G401 (cell line): ENCODE measurements around the gene R3HCC1L. TPM values are rescaled to one million over a fixed set of nuclear protein-coding genes. Genes with fewer than 3 reads are reported as not detected.

Experiments
- DNase-seq: peaks from one replicate; pipeline ENCODE4 v3.0.0-alpha.2; 2015; ENCODE audit warnings: low spot score
- in situ Hi-C: cut with HindIII; loops from 2 replicates; pipeline ENCODE4 v1.10.0; 2016; ENCODE audit warnings: low sequenced_read_pairs, mixed read lengths
- total RNA-seq: library from RNA; depleted of rRNA; stranded (reverse); fragments of >200 nt; shearing (Covaris generic); gene quantifications from 2 replicates; pipeline ENCODE4 v1.2.3, GENCODE V29; 2014

R3HCC1L gene
- total RNA-seq, 1 experiment from 2014 or later = 15.1 TPM

DNA sequence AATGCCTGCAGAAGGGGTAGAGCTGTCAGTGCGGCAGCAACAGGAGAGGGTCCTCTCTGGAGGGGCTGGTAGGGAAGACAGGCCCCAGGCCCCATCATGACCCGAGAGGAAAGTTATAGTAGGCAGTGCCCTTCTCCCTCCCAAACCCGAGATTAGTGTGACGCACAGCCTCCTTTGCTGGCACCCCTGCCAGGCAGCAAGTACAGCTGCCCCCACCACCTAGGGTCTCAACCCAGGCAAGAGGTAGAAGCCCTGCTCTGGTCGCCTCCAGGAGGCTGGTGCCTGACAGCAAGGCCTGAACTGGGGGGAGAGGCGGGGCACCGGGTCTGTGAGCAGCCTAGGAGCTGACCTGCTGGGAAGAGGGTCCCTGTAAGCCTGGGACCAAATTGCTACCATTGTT lies 118.0 kb downstream of the R3HCC1L start:
- in situ Hi-C loops = no loop called here
- no peak for DNase-seq

GRCh38 chr10:98253499-98253898 lies 119.0 kb downstream of the R3HCC1L start:
- peak; percentile 63 for DNase-seq
- in situ Hi-C loops = no loop called here

DNA sequence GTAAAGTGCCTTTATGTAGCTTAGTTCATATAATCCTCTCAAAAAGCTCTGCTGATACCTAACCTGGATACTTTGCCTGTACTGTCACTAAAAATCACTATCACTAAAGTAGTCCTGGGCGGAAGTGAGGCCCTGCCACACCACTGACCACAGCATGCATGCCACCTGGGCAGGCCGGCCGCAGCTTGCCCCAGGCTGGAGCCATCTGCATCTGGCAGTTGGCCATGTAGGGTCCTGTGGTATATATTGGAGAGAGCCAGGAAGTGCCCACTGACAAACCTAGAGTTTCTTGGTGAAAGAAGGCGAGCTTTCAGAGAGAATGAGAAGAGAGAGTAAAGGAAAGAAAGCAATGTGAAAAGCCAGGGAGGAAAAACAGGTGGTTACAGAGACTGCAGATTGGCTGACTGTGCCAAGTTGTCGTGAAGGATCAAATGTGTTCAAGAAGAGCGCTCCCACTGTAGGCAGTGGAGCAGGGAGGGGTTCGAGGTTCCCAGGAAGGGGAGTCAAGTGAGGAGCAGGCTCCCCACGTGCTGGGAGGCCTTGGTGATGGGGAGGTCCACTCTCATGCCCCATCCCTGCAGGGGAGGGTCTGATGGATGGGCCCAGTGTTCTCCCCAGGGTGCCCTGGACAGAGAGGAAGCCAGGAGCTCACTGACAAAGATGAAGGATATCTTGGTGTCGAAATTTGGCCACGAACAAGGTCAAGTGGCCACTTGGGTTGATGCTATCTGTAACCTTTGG lies 119.9 kb downstream of the R3HCC1L start:
- in situ Hi-C loops = no loop called here
- DNase-seq = peak; percentile 60

DNA sequence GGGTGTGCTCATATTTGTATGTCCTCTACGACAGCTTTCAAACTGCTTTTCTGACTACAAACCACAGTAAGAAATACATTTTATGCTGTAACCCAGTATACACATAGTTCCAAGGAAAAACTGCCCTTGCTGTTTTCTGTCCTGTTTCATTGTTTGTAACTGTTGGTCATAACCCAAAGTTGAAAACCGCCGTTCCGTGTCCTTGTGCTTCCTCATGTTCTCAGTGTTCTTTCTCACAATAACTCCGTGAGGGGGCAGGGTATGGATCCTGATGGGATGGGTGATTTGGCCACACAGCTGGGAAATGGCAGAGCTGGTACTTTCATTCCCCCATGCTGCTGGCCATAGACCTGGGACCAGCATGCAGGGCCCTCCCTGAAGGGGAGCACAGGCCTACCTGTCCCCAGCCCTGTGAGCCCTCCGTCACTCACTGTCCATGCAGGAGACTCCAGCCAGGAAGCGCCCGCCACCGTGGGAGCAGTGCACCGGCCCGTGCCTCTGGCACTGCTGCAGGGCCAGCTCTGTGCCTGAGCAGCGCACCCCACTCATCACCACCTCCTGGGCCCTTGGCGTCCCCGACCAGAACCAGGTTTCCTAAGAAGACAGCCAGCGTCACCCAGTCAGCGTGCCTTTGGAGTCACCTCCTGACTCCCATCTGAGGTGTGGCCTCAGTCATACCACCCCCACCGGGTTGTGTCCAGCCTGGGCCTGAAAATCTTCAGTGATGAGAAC lies 120.9 kb downstream of the R3HCC1L start:
- no peak for DNase-seq
- in situ Hi-C loops = no loop called here

GRCh38 chr10:98256692-98257091 lies 122.2 kb downstream of the R3HCC1L start:
- in situ Hi-C loops = no loop called here
- DNase-seq = no peak

- in situ Hi-C loops = no loop called here
- DNase-seq = no peak
These were observed 122.7 kb downstream of the R3HCC1L start for GRCh38 chr10:98257198-98257597.

DNA sequence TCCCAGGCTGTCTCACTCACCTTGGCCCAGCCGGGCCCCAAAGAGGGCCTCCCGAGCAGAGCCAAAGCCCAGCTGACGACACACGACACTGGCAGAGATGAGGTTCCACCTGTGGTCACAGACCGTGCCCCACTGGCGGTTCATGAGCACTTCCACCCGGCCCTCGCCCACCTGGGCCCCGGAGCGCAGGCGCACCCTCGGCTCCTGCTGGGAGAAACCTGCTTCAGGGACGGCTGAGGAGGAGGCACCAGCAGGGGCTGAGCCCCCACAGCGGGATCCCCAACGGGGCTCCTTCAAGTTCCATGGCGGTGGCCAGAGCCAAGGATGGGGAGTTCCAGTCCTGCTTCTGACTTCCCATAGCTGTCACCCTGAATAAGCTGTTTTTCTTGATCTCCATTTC lies 123.5 kb downstream of the R3HCC1L start:
- in situ Hi-C loops = no loop called here
- DNase-seq = no peak

GRCh38 chr10:98258683-98259454 lies 124.4 kb downstream of the R3HCC1L start:
- in situ Hi-C loops = no loop called here
- no peak for DNase-seq

- DNase-seq = no peak
- in situ Hi-C loops = no loop called here
These were observed 125.3 kb downstream of the R3HCC1L start for GRCh38 chr10:98259606-98260315.

DNA sequence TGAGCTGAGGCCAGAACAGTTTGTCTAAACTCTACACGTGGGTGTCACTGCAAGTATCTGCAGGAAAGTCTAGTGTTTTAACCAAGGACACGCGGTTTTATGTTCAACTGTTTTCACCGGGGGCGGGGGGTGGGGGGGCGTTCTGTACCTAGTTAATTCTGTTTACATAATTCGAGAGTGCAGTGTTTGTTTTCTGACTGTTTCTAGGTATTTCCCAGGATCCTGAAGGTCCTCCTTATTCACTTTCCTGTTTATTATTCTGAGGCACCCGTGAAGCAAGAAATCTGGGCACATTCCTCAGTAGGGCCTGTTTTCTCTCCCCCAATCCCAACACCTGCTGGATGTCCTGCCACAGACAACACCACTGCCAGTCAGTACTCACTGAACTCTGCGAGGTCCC lies 125.9 kb downstream of the R3HCC1L start:
- no peak for DNase-seq
- in situ Hi-C loops = no loop called here

DNA sequence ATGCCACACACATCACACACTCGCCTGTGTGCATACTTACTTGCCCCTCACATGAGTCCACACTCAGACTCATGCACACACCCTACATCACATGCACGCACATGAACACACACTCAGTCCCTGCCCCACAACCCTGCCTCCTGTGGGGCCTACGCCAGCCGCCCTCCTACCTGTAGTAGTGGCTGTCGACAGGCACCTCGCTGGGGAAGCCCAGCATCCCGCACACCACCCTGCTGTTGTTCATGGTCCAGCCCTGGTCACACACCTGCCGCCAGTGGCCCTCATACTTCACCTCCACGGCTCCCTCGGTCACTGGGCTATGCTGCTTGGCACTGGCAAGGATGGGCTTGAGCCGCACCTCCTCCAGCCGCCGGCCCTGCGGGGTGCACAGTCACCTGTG lies 126.3 kb downstream of the R3HCC1L start:
- DNase-seq = no peak
- in situ Hi-C loops = no loop called here

DNA sequence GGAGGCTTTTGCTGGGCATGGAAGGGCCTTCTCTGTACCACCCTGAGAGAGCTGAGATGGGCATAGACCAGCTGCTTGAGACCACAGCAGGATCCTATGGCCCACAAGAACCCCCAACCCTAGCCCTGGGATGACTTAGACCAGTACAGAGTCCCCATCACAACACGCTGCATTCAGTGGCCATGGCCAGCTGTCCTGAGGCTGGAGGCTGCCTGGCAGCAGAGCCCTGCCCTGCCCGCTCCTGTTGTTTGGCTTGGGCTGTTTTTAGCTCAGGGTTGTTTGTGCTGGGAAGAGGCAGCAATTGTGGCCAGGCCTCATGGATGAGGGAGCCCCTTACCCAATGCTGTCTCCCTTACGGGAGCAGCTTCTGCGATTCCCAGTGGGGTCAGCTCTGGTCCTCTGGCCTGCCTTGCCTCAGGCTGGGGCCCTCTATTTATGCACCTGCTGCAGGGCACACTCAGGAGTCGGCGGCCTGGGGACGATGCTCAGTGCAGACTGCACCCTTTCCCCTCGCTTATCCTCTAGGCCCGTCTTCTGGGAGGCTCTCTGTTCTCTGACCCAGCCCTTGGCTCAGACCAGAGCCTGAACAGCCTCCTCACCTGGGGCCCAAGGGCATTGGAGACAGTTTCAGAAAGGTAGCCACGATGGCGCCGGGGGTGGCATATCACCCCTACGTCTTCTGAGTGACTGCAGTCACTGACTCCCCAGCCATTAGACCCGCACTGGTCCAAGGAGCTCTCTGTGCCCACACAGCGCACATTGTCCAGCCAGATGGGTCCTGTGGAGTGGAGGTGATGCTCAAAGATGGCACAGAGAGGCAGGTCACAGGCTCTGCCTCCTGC lies 127.2 kb downstream of the R3HCC1L start:
- in situ Hi-C loops = no loop called here
- no peak for DNase-seq

GRCh38 chr10:98262571-98262970 lies 128.1 kb downstream of the R3HCC1L start:
- in situ Hi-C loops = no loop called here

GRCh38 chr10:98263088-98263487 lies 128.6 kb downstream of the R3HCC1L start:
- DNase-seq = no peak
- in situ Hi-C loops = no loop called here

More at GRCh38 chr10:98262571-98262970, 128.1 kb downstream of the R3HCC1L start:
- DNase-seq = peak; percentile 30

DNA sequence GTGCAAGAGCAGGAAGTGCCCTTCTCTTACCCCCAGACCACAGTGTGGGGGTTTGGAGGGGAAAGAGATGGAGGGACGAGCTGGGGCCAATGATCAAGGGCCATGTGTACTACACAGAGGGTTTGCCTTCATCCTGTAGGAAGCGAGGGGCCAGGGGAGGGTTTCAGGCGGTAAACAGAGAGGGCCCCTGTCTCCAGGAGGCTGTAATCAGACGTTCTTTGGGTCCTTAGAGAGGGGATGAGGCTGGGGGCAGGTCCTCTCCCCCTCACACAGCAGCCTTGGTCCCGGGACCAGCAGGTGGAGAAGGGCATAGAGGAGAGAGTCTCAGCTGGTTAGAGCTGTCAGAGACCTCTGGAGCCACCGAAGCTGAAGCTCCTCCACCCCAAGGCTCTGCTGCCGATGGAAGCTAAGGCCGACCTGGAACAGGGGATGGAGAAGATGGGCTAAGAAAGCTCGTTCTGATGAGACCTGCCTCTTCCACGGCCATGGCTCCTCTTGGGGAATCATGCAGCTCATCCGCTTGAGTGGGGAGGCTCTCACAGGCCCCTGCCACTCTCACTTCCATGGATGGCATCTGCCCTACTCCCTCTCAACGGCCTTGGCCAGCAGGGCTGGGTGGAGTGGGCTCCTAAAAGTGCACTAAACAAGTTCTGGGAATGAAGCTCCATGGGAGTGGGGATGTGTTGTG lies 130.1 kb downstream of the R3HCC1L start:
- in situ Hi-C loops = no loop called here
- DNase-seq = no peak

DNA sequence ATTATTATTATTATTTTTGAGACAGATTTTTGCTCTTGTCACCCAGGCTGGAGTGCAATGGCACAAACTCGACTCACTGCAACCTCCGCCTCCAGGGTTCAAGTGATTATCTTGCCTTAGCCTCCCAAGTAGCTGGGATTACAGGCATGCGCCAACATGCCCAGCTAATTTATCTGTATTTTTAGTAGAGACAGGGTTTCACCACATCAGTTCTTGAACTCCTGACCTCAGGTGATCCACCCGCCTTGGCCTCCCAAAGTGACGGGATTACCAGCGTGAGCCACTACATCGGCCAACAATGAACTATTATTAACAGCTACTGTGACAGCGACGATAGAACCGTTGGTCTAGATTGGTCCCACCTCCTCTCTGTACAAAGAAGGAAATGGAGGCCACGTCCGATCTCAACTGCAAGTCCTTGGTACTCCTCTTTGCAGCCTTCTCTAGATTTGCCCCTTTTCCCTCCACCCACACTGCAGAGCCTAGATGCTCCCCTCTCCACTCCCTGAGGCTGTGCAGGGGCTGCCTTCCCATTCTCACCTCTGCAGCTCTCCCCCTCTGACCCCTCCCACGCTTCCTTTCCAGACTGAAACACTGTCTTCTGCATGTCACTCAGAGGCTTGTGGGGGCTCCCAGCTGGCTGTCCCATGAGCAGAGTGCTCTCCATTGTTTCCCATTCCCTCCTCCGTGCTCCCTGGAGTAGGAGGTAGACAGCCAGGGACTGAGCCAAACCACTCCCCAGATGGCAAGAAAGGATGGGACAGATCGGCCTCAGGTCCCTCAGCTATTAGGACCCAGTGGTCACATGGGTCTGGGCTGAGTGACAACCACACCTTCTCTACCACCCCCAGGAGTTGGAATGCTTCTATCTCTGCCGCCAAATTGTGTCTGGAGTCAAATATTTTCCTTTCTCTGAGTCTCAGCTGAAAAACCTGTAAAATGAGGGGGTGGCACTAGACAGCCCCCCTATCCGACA lies 131.2 kb downstream of the R3HCC1L start:
- no peak for DNase-seq
- in situ Hi-C loops = no loop called here

- in situ Hi-C loops = no loop called here
- DNase-seq = no peak
These were observed 132.2 kb downstream of the R3HCC1L start for GRCh38 chr10:98266647-98267046.
